ENCODE data around the gene TNXB. TPM values are rescaled to one million over a fixed set of nuclear protein-coding genes. Genes with fewer than 3 reads are reported as not detected.
"Not testable (repeated sequence)": the region's sequence is repeated elsewhere in the genome, so short reads cannot be mapped to it uniquely, and the experiment has no call there.

Gene TNXB
- total and polyA plus RNA-seq, 2 of the 4 experiments (the other 2 are of a cell fraction) = 0.05 TPM; not detected in 1

DNA sequence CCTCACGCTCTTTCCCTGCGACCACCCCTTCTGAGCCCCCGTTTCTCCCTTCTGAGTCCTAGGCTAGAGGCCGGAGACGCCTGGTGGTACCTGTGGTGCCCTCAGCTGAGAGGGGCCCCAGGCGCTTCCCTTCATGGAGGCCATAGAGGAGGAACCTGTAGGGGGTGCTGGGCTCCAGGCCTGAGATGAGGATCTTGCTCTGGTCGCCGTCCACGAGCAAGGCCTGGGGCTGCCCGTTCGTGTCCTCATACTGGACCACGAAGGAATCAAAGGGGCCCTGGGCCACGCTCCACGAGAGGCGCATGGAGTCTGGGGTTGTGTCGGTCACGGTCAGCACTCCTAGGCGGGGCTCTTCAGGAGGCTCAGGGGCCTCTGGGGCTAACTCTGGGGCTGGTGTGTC, 64.2 kb downstream of the TNXB start:
- H3K36me3 ChIP-seq (ENCODE audit: control insufficient read depth, insufficient read depth, low read length); H2BK15ac ChIP-seq (ENCODE audit: low read depth, low read length); H3K14ac ChIP-seq (replicated peaks; ENCODE audit: low read depth, low read length); H3K4me3 ChIP-seq (ENCODE audit: insufficient read depth, low read depth, low read length); H4K91ac ChIP-seq (ENCODE audit: insufficient read depth, low read depth, low read length); H3K4me2 ChIP-seq (ENCODE audit: low read depth, low read length); BruUV-seq (replicated peaks); H3K18ac ChIP-seq (ENCODE audit: low read depth, low read length); H2AFZ ChIP-seq (replicated peaks; ENCODE audit: low read length, poor library complexity); POLR2A ChIA-PET (ENCODE audit: unreplicated experiment); ATAC-seq (ENCODE audit: low read depth); H3K9ac ChIP-seq (ENCODE audit: low read depth, low read length); H2BK5ac ChIP-seq (ENCODE audit: low read depth, low read length, poor library complexity, severe bottlenecking); H3K9me1 ChIP-seq (ENCODE audit: insufficient read depth, low read length); H4K8ac ChIP-seq (ENCODE audit: low read depth in 2 of 2, low read length in 2 of 2); in situ Hi-C loops (cut with MboI; ENCODE audit: low sequenced_read_pairs); H2BK20ac ChIP-seq (ENCODE audit: low read depth, low read length); H4K5ac ChIP-seq (ENCODE audit: low read depth, low read length); H3K4ac ChIP-seq (ENCODE audit: low read depth, low read length); H2AK5ac ChIP-seq (ENCODE audit: low read depth, low read length); H3K27ac ChIP-seq (ENCODE audit: insufficient read depth, low read length); dilution Hi-C loops (cut with HindIII; ENCODE audit: low sequenced_read_pairs, unreplicated experiment); CTCF ChIA-PET; DNase-seq; H2BK120ac ChIP-seq (ENCODE audit: low read depth, low read length); H3K9me3 ChIP-seq (ENCODE audit: control insufficient read depth, insufficient read depth, low read length); H2AK9ac ChIP-seq (replicated peaks; ENCODE audit: low read depth, low read length, poor library complexity); H3K56ac ChIP-seq (ENCODE audit: extremely low read depth, insufficient read depth, low read length); H3K79me1 ChIP-seq (ENCODE audit: low read depth in 1 of 2, low read length in 2 of 2); H3K27me3 ChIP-seq (ENCODE audit: control insufficient read depth, insufficient read depth, low read length); H4K20me1 ChIP-seq (ENCODE audit: insufficient read depth, low read length); H3K23ac ChIP-seq (ENCODE audit: low read depth, low read length): not testable (repeated sequence)
- intact Hi-C loops (cut with micrococcal nuclease) = loop anchor here (10.0 kb wide), 1 partner anchor 110 kb away; the partner anchor contains the start of genes PPT2 and PRRT1
- no CpG with 5 or more reads among the region's 18 CpGs for WGBS, 2 experiments (ENCODE audit: extremely low coverage in 2 of 2, insufficient read length in 1 of 2)
- H3K4me1 ChIP-seq (ENCODE audit: control insufficient read depth, insufficient read depth, low read length) = peaks cover 16% of the 10 kb centered on the region; the same call in 1 of the 2 replicates

DNA sequence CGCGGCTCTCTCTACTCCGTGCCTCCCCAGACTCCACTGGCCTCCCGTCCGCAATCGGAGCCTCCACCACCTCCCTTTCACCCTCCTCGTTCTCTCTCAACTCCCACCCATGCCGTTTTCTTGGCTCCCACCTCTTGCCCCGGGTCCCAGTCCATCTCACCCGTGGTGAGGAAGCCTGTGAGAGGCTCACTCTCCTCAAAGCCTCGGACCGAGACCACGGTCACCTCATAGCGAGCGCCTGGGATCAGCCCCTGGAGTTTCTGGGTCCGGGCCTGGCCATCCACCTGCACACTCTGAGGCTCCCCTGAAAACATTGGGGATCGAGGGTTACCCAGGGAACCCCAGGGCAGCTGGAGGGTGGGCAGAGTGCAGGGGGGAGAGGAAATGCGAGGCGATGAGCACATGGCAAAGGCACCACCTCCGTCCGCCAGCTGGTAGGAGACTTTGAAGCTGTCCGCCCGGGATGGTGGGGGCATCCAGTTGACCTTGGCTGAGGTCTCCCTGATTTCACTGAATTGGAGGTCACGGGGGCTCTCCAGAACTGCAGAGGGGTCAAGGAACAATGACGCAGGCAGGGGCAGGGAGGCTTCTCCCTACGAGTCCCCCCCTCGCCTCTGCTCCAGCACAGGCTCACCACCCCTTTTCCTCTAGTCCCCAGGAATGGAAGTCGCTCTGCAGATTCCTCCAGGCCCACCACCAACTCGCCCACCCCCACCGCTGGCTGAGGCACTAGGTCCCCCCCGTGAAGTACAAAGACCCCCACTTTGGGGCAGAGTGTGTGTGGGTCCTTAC, 65.4 kb downstream of the TNXB start:
- ATAC-seq (ENCODE audit: low read depth); H3K9me1 ChIP-seq (ENCODE audit: insufficient read depth, low read length); H4K8ac ChIP-seq (ENCODE audit: low read depth in 2 of 2, low read length in 2 of 2); H3K4ac ChIP-seq (ENCODE audit: low read depth, low read length); H2BK5ac ChIP-seq (ENCODE audit: low read depth, low read length, poor library complexity, severe bottlenecking); H3K9ac ChIP-seq (ENCODE audit: low read depth, low read length); H2BK15ac ChIP-seq (ENCODE audit: low read depth, low read length); POLR2A ChIA-PET (ENCODE audit: unreplicated experiment); H3K18ac ChIP-seq (ENCODE audit: low read depth, low read length); H3K23ac ChIP-seq (ENCODE audit: low read depth, low read length); DNase-seq; H2AFZ ChIP-seq (replicated peaks; ENCODE audit: low read length, poor library complexity); H2AK9ac ChIP-seq (replicated peaks; ENCODE audit: low read depth, low read length, poor library complexity); BruUV-seq (replicated peaks); CTCF ChIA-PET; H3K4me2 ChIP-seq (ENCODE audit: low read depth, low read length); H4K5ac ChIP-seq (ENCODE audit: low read depth, low read length); dilution Hi-C loops (cut with HindIII; ENCODE audit: low sequenced_read_pairs, unreplicated experiment); H3K56ac ChIP-seq (ENCODE audit: extremely low read depth, insufficient read depth, low read length); H3K79me1 ChIP-seq (ENCODE audit: low read depth in 1 of 2, low read length in 2 of 2); H3K14ac ChIP-seq (replicated peaks; ENCODE audit: low read depth, low read length); H3K36me3 ChIP-seq (ENCODE audit: control insufficient read depth, insufficient read depth, low read length); H2BK20ac ChIP-seq (ENCODE audit: low read depth, low read length); H3K27ac ChIP-seq (ENCODE audit: insufficient read depth, low read length); H2BK120ac ChIP-seq (ENCODE audit: low read depth, low read length); H3K9me3 ChIP-seq (ENCODE audit: control insufficient read depth, insufficient read depth, low read length); H4K91ac ChIP-seq (ENCODE audit: insufficient read depth, low read depth, low read length); H3K4me3 ChIP-seq (ENCODE audit: insufficient read depth, low read depth, low read length); in situ Hi-C loops (cut with MboI; ENCODE audit: low sequenced_read_pairs); H2AK5ac ChIP-seq (ENCODE audit: low read depth, low read length); H4K20me1 ChIP-seq (ENCODE audit: insufficient read depth, low read length); H3K27me3 ChIP-seq (ENCODE audit: control insufficient read depth, insufficient read depth, low read length): not testable (repeated sequence)
- intact Hi-C loops (cut with micrococcal nuclease) = loop anchor here (10.0 kb wide), 1 partner anchor 111 kb away; the partner anchor contains the start of genes PPT2 and PRRT1
- 88% methylated on average over 8 of the region's 31 CpGs; no CpG with 5 or more reads in 1 of the 2 experiments for WGBS, 2 experiments (ENCODE audit: extremely low coverage in 2 of 2, insufficient read length in 1 of 2)
- peaks cover 16% of the 10 kb centered on the region; the same call in 1 of the 2 replicates for H3K4me1 ChIP-seq (ENCODE audit: control insufficient read depth, insufficient read depth, low read length)
